HepG2 (cell line): ENCODE results near the gene COL27A1.

Source experiments
- CREB1 ChIP-seq, 2 experiments: fragments of 450-650 bp in 1 of 2; IDR thresholded peaks; 2 replicates each; pipeline ENCODE4 v1.6.1; 2016 to 2017; ENCODE audit warnings: control low read depth in 1 of 2, mild to moderate bottlenecking in 1 of 2, missing compliant biosample characterization in 1 of 2, missing genetic modification characterization in 1 of 2
- ZNF512B ChIP-seq: sonication (generic); formaldehyde crosslinking; IDR thresholded peaks from 2 replicates; pipeline ENCODE4 v1.5.1; 2020; ENCODE audit warnings: missing genetic modification reagents, mild to moderate bottlenecking, borderline replicate concordance

- TF ChIP-seq CREB1 (IDR thresholded peaks at IDR 0.05) = no peak
- no peak for TF ChIP-seq CREB1 (CRISPR knock-in tag; IDR thresholded peaks at IDR 0.05)
- no peak for TF ChIP-seq ZNF512B (CRISPR knock-in tag)
Observed at GRCh38 chr9:114339130-114339908, 184.0 kb downstream of the COL27A1 start.
